Sigmoid colon (tissue), 4 donors: ENCODE data around the gene HDAC4.

Experiments
- CTCF ChIP-seq, 4 experiments: fragments of 450-650 bp in 3 of 4; fragments of 200-600 bp in 1 of 4; IDR thresholded peaks; one replicate each; pipeline ENCODE4 v1.5.1; 2016 to 2019; ENCODE audit warnings: antibody characterized with exemption in 4 of 4, mild to moderate bottlenecking in 3 of 4, moderate library complexity in 2 of 4
- EP300 ChIP-seq, 4 donors: sonication (generic); formaldehyde crosslinking; IDR thresholded peaks; one replicate each; pipeline ENCODE4 v1.6.1; 2017; ENCODE audit warnings: antibody characterized with exemption in 4 of 4
- POLR2A ChIP-seq, 2 donors: fragments of 450-650 bp; IDR thresholded peaks; one replicate each; pipeline ENCODE4 v1.6.1; 2016; ENCODE audit warnings: antibody characterized with exemption in 2 of 2, mild to moderate bottlenecking in 2 of 2, moderate library complexity in 2 of 2
- POLR2AphosphoS5 ChIP-seq, 4 donors: sonication (generic); formaldehyde crosslinking; IDR thresholded peaks; one replicate each; pipeline ENCODE4 v1.6.1; 2017; ENCODE audit warnings: antibody characterized with exemption in 4 of 4

- TF ChIP-seq EP300 (IDR thresholded peaks at IDR 0.05) = no peak
- TF ChIP-seq POLR2A (IDR thresholded peaks at IDR 0.05) = no peak
- TF ChIP-seq CTCF (IDR thresholded peaks at IDR 0.05) = no peak
- peak in 3 of 4 donors; percentile 22 to 53 (median 44) for TF ChIP-seq POLR2AphosphoS5 (IDR thresholded peaks at IDR 0.05)
Observed at GRCh38 chr2:239113171-239113570, 287.6 kb downstream of the HDAC4 start.
